ACC112 (cell line): ENCODE data around the gene DLG4.
A peak's percentile ranks its signal among the peaks of the same experiment; 100 is the strongest.
"Not testable (repeated sequence)": the region's sequence is repeated elsewhere in the genome, so short reads cannot be mapped to it uniquely, and the experiment has no call there.

Experiments
- H2AFZ ChIP-seq: fragments of 200-600 bp; sonication (generic); one replicate; pipeline ENCODE4 v1.6.0; 2017; ENCODE audit warnings: antibody characterized with exemption, low read length; ENCODE audit not compliant: unreplicated experiment
- H3K27ac ChIP-seq: fragments of 200-600 bp; sonication (generic); 2 replicates; pipeline ENCODE4 v1.5.1; 2014; ENCODE audit warnings: low read depth, mild to moderate bottlenecking, antibody characterized with exemption, low read length, moderate library complexity
- H3K27me3 ChIP-seq: fragments of 200-600 bp; sonication (generic); 2 replicates; pipeline ENCODE4 v1.6.1; 2014; ENCODE audit warnings: mild to moderate bottlenecking, antibody characterized with exemption, low read length, moderate library complexity, mixed read lengths; ENCODE audit not compliant: insufficient read depth
- H3K36me3 ChIP-seq: fragments of 200-600 bp; sonication (generic); 2 replicates; pipeline ENCODE4 v1.6.1; 2016; ENCODE audit warnings: mild to moderate bottlenecking, antibody characterized with exemption, low read length, moderate library complexity, mixed read lengths; ENCODE audit not compliant: insufficient read depth
- H3K4me1 ChIP-seq: fragments of 200-600 bp; sonication (generic); one replicate; pipeline ENCODE4 v1.6.1; 2016; ENCODE audit warnings: low read length, mixed read lengths; ENCODE audit not compliant: insufficient read depth, unreplicated experiment, control insufficient read depth
- H3K4me3 ChIP-seq: fragments of 200-600 bp; sonication (generic); 2 replicates; pipeline ENCODE4 v1.5.1; 2014; ENCODE audit warnings: mild to moderate bottlenecking, low read depth, low read length
- H3K79me2 ChIP-seq: fragments of 200-600 bp; sonication (generic); one replicate; pipeline ENCODE4 v1.6.0; 2016; ENCODE audit warnings: low read length; ENCODE audit not compliant: control insufficient read depth, unreplicated experiment, insufficient read depth

The DLG4 gene

DNA sequence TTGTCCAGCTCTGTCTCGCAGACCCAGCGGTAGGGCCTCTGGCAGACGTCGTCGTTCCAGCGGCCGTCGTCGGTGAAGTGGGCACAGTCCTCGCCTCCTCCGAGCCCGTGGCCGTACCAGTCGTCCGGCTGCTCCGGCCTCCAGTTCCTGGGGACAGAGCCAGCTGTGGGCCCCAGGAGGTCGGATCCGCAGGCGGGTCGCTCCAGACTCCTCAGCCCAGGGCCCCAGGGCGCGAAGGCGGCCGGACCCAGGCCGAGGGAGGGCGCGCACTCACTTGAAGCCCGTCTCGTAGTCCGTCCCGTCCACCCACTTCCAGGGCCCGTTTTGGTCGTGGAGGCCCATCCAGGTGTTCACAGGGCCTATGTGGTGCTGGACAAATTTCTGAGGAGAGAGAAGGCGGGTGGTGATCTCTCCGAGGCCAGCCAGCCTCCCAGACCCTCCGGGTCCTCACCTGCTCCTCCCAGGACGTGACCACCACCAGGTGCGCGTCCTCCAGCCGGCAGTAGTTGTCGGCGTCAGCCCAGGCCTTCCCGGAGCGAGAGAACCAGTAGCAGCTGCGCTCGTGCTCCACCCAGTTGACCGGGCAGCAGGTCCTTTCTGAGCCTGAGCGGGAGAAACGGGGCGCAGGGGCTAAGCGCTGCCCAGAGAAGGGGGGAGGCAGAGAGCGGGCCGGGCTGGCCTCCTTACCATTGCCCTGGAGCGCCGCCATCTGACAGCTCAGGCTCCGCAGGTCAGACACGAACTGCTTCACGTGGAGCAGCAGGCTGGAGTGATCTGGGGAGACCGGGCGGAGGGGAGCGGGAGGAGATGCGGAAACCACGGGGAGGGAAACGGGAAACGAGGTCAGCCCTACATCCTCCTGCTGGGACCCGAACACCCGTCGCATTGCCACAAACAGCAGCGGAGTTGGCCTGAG, 45.7 kb downstream of the DLG4 start:
- Histone ChIP-seq H3K4me1 (peaks cover 12% of the 10 kb centered on the region), H3K36me3 (no peaks in the 10 kb centered on the region), H2AFZ (no peak overlapping the region), H3K79me2 (no peaks in the 10 kb centered on the region), H3K27me3 (no peaks in the 10 kb centered on the region), H3K4me3 (no peak overlapping the region), H3K27ac (no peak overlapping the region)

DNA sequence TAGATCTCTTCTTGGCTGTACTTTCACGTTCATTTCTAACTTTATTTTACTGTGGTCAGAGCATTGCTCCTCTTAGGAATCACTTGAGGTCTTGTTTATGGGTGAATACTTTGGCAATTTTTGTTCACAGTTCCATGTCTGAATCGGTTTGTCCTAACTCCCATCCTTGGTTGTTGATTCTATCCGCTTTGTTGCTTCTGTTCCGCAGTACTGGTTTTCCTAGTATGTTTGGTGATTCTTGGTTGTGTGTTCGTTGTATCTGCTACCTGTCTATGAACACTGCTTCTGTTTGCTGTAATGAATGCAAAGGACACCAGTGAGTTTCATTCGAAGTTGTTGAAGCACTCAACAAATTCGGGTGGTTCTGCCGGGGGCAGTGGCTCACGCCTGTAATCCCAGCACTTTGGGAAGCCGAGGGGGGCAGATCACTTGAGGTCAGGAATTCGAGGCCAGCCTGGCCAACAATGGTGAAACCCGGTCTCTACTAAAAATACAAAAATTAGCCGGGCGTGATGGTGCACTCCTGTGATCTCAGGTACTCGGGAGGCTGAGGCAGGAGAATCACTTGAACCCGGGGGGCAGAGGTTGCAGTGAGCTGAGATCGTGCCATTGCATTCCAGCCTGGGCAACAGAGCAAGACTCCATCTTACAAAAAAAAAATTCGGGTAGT, 47.0 kb downstream of the DLG4 start:
- not testable (repeated sequence) for H3K36me3 ChIP-seq, H2AFZ ChIP-seq, H3K27me3 ChIP-seq, H3K27ac ChIP-seq, H3K4me3 ChIP-seq, H3K79me2 ChIP-seq, H3K4me1 ChIP-seq

GRCh38 chr17:7169565-7169908, 50.1 kb downstream of the DLG4 start:
- not testable (repeated sequence) for H3K79me2 ChIP-seq, H3K27me3 ChIP-seq, H2AFZ ChIP-seq, H3K36me3 ChIP-seq, H3K4me3 ChIP-seq, H3K27ac ChIP-seq, H3K4me1 ChIP-seq

GRCh38 chr17:7168841-7169564, 50.6 kb downstream of the DLG4 start:
- not testable (repeated sequence) for H2AFZ ChIP-seq, H3K27ac ChIP-seq, H3K4me3 ChIP-seq, H3K27me3 ChIP-seq, H3K79me2 ChIP-seq, H3K4me1 ChIP-seq, H3K36me3 ChIP-seq

DNA sequence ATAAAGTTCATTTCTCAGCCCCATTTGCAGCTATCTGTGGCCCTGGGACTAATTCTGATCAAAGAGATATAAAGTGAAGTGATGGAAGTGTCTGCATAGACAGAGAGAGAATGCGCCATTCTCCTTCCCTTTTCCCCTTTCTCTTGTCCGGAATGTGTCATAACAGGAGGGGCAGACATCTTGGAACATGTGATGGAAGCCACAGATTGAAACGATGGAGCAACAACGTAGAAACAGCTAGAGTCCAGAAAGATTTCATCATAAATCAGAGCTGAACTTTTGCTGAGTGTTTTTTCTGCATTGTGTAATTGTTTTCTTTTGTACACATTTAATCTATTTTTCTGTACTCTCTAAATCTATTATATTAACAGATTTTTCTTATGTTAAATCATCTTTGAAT, 51.8 kb downstream of the DLG4 start:
- Histone ChIP-seq H2AFZ (peak overlapping the region; percentile 20), H3K79me2 (no peaks in the 10 kb centered on the region), H3K4me1 (peaks cover 7% of the 10 kb centered on the region), H3K27me3 (no peaks in the 10 kb centered on the region), H3K36me3 (no peaks in the 10 kb centered on the region), H3K4me3 (no peak overlapping the region), H3K27ac (no peak overlapping the region)

- peaks cover 7% of the 10 kb centered on the region for H3K4me1 ChIP-seq
- H3K4me3 ChIP-seq, result no peak overlapping the region
- no peaks in the 10 kb centered on the region for H3K27me3 ChIP-seq
- H3K27ac ChIP-seq, result no peak overlapping the region
- H3K79me2 ChIP-seq, result no peaks in the 10 kb centered on the region
- no peaks in the 10 kb centered on the region for H3K36me3 ChIP-seq
- H2AFZ ChIP-seq, result no peak overlapping the region
Measured at GRCh38 chr17:7166873-7167272, 52.8 kb downstream of the DLG4 start.

DNA sequence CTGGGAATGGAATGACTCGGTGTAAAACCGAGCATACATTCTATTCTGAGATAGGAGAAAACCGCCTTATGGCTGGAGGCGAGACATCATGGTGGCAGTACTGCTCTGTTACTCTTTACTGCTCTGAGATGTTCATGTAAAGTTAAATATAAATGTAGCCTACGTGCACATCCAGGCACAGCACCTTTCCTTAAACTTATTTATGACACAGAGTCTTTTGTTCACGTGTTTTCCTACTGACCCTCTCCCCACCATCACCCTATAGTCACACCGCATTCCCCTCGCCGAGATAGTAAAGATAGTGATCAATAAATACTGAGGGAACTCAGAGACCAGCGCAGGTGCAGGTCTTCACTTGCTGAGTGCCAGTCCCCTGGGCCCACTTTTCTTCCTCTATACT, 60.1 kb downstream of the DLG4 start:
- not testable (repeated sequence) for H2AFZ ChIP-seq, H3K27ac ChIP-seq, H3K79me2 ChIP-seq, H3K36me3 ChIP-seq, H3K4me1 ChIP-seq, H3K4me3 ChIP-seq
- peaks cover 19% of the 10 kb centered on the region for H3K27me3 ChIP-seq

GRCh38 chr17:7158424-7158823, 61.2 kb downstream of the DLG4 start:
- not testable (repeated sequence) for H3K4me3 ChIP-seq, H3K4me1 ChIP-seq, H2AFZ ChIP-seq, H3K27ac ChIP-seq, H3K36me3 ChIP-seq, H3K79me2 ChIP-seq
- H3K27me3 ChIP-seq, result peaks cover 21% of the 10 kb centered on the region

- Histone ChIP-seq H3K4me1 (no peaks in the 10 kb centered on the region), H3K36me3 (no peaks in the 10 kb centered on the region), H3K27ac (no peak overlapping the region), H3K27me3 (peaks cover 25% of the 10 kb centered on the region), H2AFZ (no peak overlapping the region), H3K79me2 (no peaks in the 10 kb centered on the region), H3K4me3 (no peak overlapping the region)
Measured at GRCh38 chr17:7156342-7156940, 63.2 kb downstream of the DLG4 start.

- H3K27me3 ChIP-seq, result peaks cover 4% of the 10 kb centered on the region; the same call in 1 of the 2 replicates
- no peaks in the 10 kb centered on the region for H3K36me3 ChIP-seq
- H3K4me3 ChIP-seq, result no peak overlapping the region
- H3K4me1 ChIP-seq, result no peaks in the 10 kb centered on the region
- no peak overlapping the region for H2AFZ ChIP-seq
- no peaks in the 10 kb centered on the region for H3K79me2 ChIP-seq
- H3K27ac ChIP-seq, result no peak overlapping the region
Measured at GRCh38 chr17:7147772-7148171, 71.9 kb downstream of the DLG4 start.
